Fibroblast of lung (primary cell): ENCODE measurements around the gene PNMA8B. TPM values are rescaled to one million over a fixed set of nuclear protein-coding genes. Genes with fewer than 3 reads are reported as not detected.

Experiments used
- DNase-seq, 2 donors: peaks; one replicate each; pipeline versions ENCODE4 v3.0.0 to v3.0.0-alpha.2; 2010; ENCODE audit warnings: low read depth in 2 of 2
- H2AFZ ChIP-seq: 2 replicates; pipeline ENCODE4 v1.5.1; 2012; ENCODE audit warnings: low read length, control low read depth, inconsistent platforms
- H3K27ac ChIP-seq: 2 replicates; pipeline ENCODE4 v1.5.1; 2011; ENCODE audit warnings: low read length, control low read depth; ENCODE audit not compliant: insufficient read depth
- H3K27me3 ChIP-seq: 2 replicates; pipeline ENCODE4 v1.5.1; 2011; ENCODE audit warnings: mild to moderate bottlenecking, low read length; ENCODE audit not compliant: control insufficient read depth, insufficient read depth
- H3K36me3 ChIP-seq: 2 replicates; pipeline ENCODE4 v1.5.1; 2011; ENCODE audit warnings: low read length; ENCODE audit not compliant: control insufficient read depth, insufficient read depth
- H3K4me1 ChIP-seq: 2 replicates; pipeline ENCODE4 v1.5.1; 2011; ENCODE audit warnings: low read length; ENCODE audit not compliant: control insufficient read depth, insufficient read depth; ENCODE audit errors: extremely low read depth
- H3K4me2 ChIP-seq: 2 replicates; pipeline ENCODE4 v1.5.1; 2011; ENCODE audit warnings: low read length, control low read depth; ENCODE audit not compliant: insufficient read depth; ENCODE audit errors: extremely low read depth
- H3K4me3 ChIP-seq, 4 experiments: fragments of 200-600 bp in 1 of 4; sonication (generic) in 1 of 4; replicated peaks in 1 of 4; 2 replicates each; pipeline ENCODE4 v1.5.1; 2011 to 2016; ENCODE audit warnings: low read length in 4 of 4, low read depth in 3 of 4, mild to moderate bottlenecking in 3 of 4, control low read depth in 2 of 4, inconsistent platforms in 1 of 4, mixed read lengths in 1 of 4; ENCODE audit not compliant: insufficient read depth in 1 of 4; ENCODE audit errors: control extremely low read depth in 1 of 4
- H3K79me2 ChIP-seq: 2 replicates; pipeline ENCODE4 v1.5.1; 2012; ENCODE audit warnings: mild to moderate bottlenecking, low read length, inconsistent platforms; ENCODE audit not compliant: control insufficient read depth, insufficient read depth
- H3K9ac ChIP-seq: 2 replicates; pipeline ENCODE4 v1.5.1; 2011; ENCODE audit warnings: mild to moderate bottlenecking, low read length, control low read depth; ENCODE audit not compliant: insufficient read depth
- H3K9me3 ChIP-seq: 2 replicates; pipeline ENCODE4 v1.5.1; 2012; ENCODE audit warnings: low read depth, low read length; ENCODE audit not compliant: control insufficient read depth, insufficient read depth
- H4K20me1 ChIP-seq: 2 replicates; pipeline ENCODE4 v1.5.1; 2011; ENCODE audit warnings: low read length; ENCODE audit not compliant: control insufficient read depth, insufficient read depth; ENCODE audit errors: extremely low read depth
- CTCF ChIP-seq, 2 donors: IDR thresholded peaks in 1 of 2; conservative IDR thresholded peaks in 1 of 2; 1 replicate in 1 of 2; 2 replicates in 1 of 2; pipeline ENCODE4 v1.5.1; 2011 to 2012; ENCODE audit warnings: low read length in 2 of 2, control low read depth in 1 of 2, inconsistent platforms in 1 of 2, low read depth in 1 of 2, mild to moderate bottlenecking in 1 of 2
- EZH2 ChIP-seq: IDR thresholded peaks from 2 replicates; pipeline ENCODE4 v1.5.1; 2012; ENCODE audit warnings: low read length, control low read depth, mild to moderate bottlenecking; ENCODE audit errors: missing control alignments
- polyA plus RNA-seq, 2 donors: library from polyadenylated mRNA; depleted of rRNA in 1 of 2; stranded (reverse) in 1 of 2; unstranded in 1 of 2; fragments of >200 nt; gene quantifications; 2 replicates each; pipeline ENCODE4 v1.2.1, GENCODE V29; 2011 to 2012; ENCODE audit warnings: missing spikeins in 1 of 2
- total RNA-seq: library from RNA; depleted of rRNA; stranded (reverse); fragments of >200 nt; gene quantifications from 2 replicates; pipeline ENCODE4 v1.2.1, GENCODE V29; 2014

PNMA8B gene
- total and polyA plus RNA-seq, 2 donors (not counting 1 experiment from before 2014, with no cell fraction given): 0.14 to 1.7 TPM

DNA sequence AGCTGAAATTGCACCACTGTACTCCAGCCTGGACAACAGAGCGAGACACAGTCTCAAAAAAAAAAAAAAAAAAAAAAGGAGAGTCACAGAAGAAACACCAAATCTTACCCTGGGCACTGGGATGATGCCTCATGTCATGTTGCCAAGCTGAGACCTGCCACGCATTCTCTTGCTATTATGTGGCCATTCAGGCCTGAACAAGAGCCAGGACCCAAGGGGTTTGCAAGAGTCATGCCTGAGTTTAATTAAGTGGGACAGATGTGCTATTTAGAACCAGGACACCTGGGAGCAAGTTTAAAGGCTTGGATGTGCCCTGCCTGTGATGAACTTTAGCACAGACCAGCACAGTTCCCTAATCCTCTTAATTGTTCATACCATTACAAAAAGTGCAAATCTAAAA lies 34.1 kb downstream of the PNMA8B start:
- Histone ChIP-seq H3K27me3 (no peaks in the 10 kb centered on the region), H3K79me2 (no peaks in the 10 kb centered on the region), H3K9me3 (no peaks in the 10 kb centered on the region), H3K4me3 (no peak overlapping the region), H3K4me1 (peaks cover 4% of the 10 kb centered on the region), H3K4me2 (no peak overlapping the region), H4K20me1 (no peaks in the 10 kb centered on the region), H3K9ac (no peak overlapping the region), H3K36me3 (no peaks in the 10 kb centered on the region), H2AFZ (no peak overlapping the region), H3K27ac (no peak overlapping the region)
- no peak for DNase-seq
- TF ChIP-seq CTCF (conservative IDR thresholded peaks at IDR 0.05 in 1 of 2, IDR thresholded peaks at IDR 0.05 in 1 of 2; ENCODE audit: low read depth in 1 of 2, low read length in 2 of 2): no peak
- TF ChIP-seq EZH2: no peak

DNA sequence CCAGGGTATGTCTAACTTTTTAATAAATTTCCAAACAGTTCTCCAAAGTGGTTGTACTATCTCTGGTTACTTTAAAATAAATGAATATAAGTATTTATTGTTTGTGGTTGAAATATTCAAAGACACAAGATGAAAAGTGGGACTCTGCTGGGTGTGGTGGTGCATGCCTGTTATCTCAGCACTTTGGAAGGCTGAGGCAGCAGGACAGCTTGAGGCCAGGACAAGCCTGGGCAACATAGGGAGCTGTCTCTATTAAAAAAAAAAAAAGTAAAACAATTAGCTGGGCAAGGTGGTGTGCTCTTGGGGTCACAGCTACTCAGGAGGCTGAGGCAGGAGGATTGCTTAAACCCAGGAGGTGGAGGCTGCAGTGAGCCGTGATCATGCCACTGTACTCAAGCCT lies 34.7 kb downstream of the PNMA8B start:
- Histone ChIP-seq H3K27me3 (no peaks in the 10 kb centered on the region), H4K20me1 (no peaks in the 10 kb centered on the region), H3K4me2 (no peak overlapping the region), H3K9ac (no peak overlapping the region), H2AFZ (no peak overlapping the region), H3K9me3 (no peaks in the 10 kb centered on the region), H3K27ac (no peak overlapping the region), H3K4me1 (peaks cover under 1% of the 10 kb centered on the region), H3K36me3 (no peaks in the 10 kb centered on the region), H3K4me3 (no peak overlapping the region), H3K79me2 (no peaks in the 10 kb centered on the region)
- TF ChIP-seq EZH2: no peak
- no peak for TF ChIP-seq CTCF (conservative IDR thresholded peaks at IDR 0.05 in 1 of 2, IDR thresholded peaks at IDR 0.05 in 1 of 2; ENCODE audit: low read depth in 1 of 2, low read length in 2 of 2)
- no peak for DNase-seq

GRCh38 chr19:46460055-46460454 lies 35.6 kb downstream of the PNMA8B start:
- Histone ChIP-seq H3K4me1 (no peaks in the 10 kb centered on the region), H3K27me3 (no peaks in the 10 kb centered on the region), H3K27ac (no peak overlapping the region), H3K4me3 (no peak overlapping the region), H2AFZ (no peak overlapping the region), H3K79me2 (no peaks in the 10 kb centered on the region), H4K20me1 (no peaks in the 10 kb centered on the region), H3K4me2 (no peak overlapping the region), H3K36me3 (no peaks in the 10 kb centered on the region), H3K9ac (no peak overlapping the region), H3K9me3 (no peaks in the 10 kb centered on the region)
- no peak for DNase-seq
- TF ChIP-seq CTCF (conservative IDR thresholded peaks at IDR 0.05 in 1 of 2, IDR thresholded peaks at IDR 0.05 in 1 of 2; ENCODE audit: low read depth in 1 of 2, low read length in 2 of 2): no peak
- no peak for TF ChIP-seq EZH2
